ENCODE results near the gene NUBP1.

GRCh38 chr16:10761373-10761772, 17.7 kb downstream of the NUBP1 start:
- no peak for TF ChIP-seq CTCF (IDR thresholded peaks at IDR 0.05; ENCODE audit: low read depth, low read length)
- no peak for TF ChIP-seq POLR2A (IDR thresholded peaks at IDR 0.05; ENCODE audit: extremely low read depth, insufficient read length)

Data from NB4 (cell line).